ENCODE measurements around the gene TMEM30B. TPM values are rescaled to one million over a fixed set of nuclear protein-coding genes. Genes with fewer than 3 reads are reported as not detected.
A peak's percentile ranks its signal among the peaks of the same experiment; 100 is the strongest.
"Not testable (repeated sequence)": the region's sequence is repeated elsewhere in the genome, so short reads cannot be mapped to it uniquely, and the experiment has no call there.

TMEM30B gene
- total RNA-seq, 6 experiments from 2014 or later: 4.5 to 10.0 (median 6.7) TPM

GRCh38 chr14:61322011-61322798 lies 41.1 kb upstream of the TMEM30B start:
- intact Hi-C loops (cut with DNase I): no loop called here
- ATAC-seq: peak; percentile 3 to 39 (median 20)
- TF ChIP-seq CTCF (IDR thresholded peaks at IDR 0.05) (no peak), POLR2A (IDR thresholded peaks at IDR 0.05) (no peak)
- no peaks in the 10 kb centered on the region for H3K27me3 ChIP-seq
- DNase-seq: peak; percentile 55 to 65 (median 62)
- H3K27ac ChIP-seq: peak overlapping the region; percentile 60 to 71 (median 63)
- peak overlapping the region; percentile 52 to 61 (median 59) for H3K4me3 ChIP-seq
- H3K4me1 ChIP-seq: peaks cover 0 to 14% (median 1%) of the 10 kb centered on the region in 4 donors
- H3K36me3 ChIP-seq: no peaks in the 10 kb centered on the region
- no peaks in the 10 kb centered on the region for H3K9me3 ChIP-seq
- WGBS (ENCODE audit: insufficient coverage, low coverage, low lambda C conversion rate, missing lambda C conversion rate): 8% methylated on average over 16 of the region's 63 CpGs

GRCh38 chr14:61321385-61322010 lies 40.4 kb upstream of the TMEM30B start, which contains the start of gene PRKCH:
Gene PRKCH, plus strand, starts transcription at chr14:61321579. Its CDS starts 523 bp downstream, at chr14:61322102.
- Histone ChIP-seq H3K4me3 (peak within 1 kb of the TSS; percentile 52 to 61 (median 59)), H3K36me3 (no peaks in the 10 kb centered on the region), H3K27me3 (no peaks in the 10 kb centered on the region), H3K4me1 (peaks cover 0 to 14% (median 0%) of the 10 kb centered on the region in 4 donors), H3K27ac (peak within 1 kb of the TSS; percentile 60 to 71 (median 63)), H3K9me3 (no peaks in the 10 kb centered on the region)
- WGBS (ENCODE audit: insufficient coverage, low coverage, low lambda C conversion rate, missing lambda C conversion rate): 0% methylated on average over 4 of the region's 66 CpGs
- peak; percentile 72 to 85 (median 80) for DNase-seq
- TF ChIP-seq POLR2A (IDR thresholded peaks at IDR 0.05): peak; percentile 29
- peak in 1 of 4 donors; percentile 5 for TF ChIP-seq CTCF (IDR thresholded peaks at IDR 0.05)
- peak; percentile 77 to 86 (median 80) for ATAC-seq
- intact Hi-C loops (cut with DNase I): no loop called here

GRCh38 chr14:61320806-61321384 lies 39.8 kb upstream of the TMEM30B start:
- H3K4me3 ChIP-seq: peak overlapping the region; percentile 52 to 61 (median 59)
- H3K4me1 ChIP-seq: peaks cover 0 to 14% (median 0%) of the 10 kb centered on the region in 4 donors
- 55% methylated on average over 4 of the region's 29 CpGs for WGBS (ENCODE audit: insufficient coverage, low coverage, low lambda C conversion rate, missing lambda C conversion rate)
- TF ChIP-seq CTCF (IDR thresholded peaks at IDR 0.05) (no peak), POLR2A (IDR thresholded peaks at IDR 0.05) (no peak)
- no peaks in the 10 kb centered on the region for H3K9me3 ChIP-seq
- intact Hi-C loops (cut with DNase I): no loop called here
- peak in 1 of 3 donors; percentile 36 for DNase-seq
- H3K36me3 ChIP-seq: no peaks in the 10 kb centered on the region
- ATAC-seq: peak; percentile 19 to 59 (median 37)
- no peaks in the 10 kb centered on the region for H3K27me3 ChIP-seq
- H3K27ac ChIP-seq: peak overlapping the region in 2 of 3 donors; percentile 4 to 71

- WGBS (ENCODE audit: insufficient coverage, low coverage, low lambda C conversion rate, missing lambda C conversion rate): 87% methylated on average over 14 of the region's 16 CpGs
- ATAC-seq; H3K4me3 ChIP-seq; H3K9me3 ChIP-seq; H3K27me3 ChIP-seq; H3K36me3 ChIP-seq; DNase-seq; H3K27ac ChIP-seq; intact Hi-C loops (cut with DNase I): not testable (repeated sequence)
- peaks cover 0 to 14% (median 0%) of the 10 kb centered on the region in 4 donors for H3K4me1 ChIP-seq
Observed at GRCh38 chr14:61320170-61320569, 39.0 kb upstream of the TMEM30B start.

All from right lobe of liver (tissue), 6 donors.